Body of pancreas (tissue), 4 donors: ENCODE data around the gene FA2H. TPM values are rescaled to one million over a fixed set of nuclear protein-coding genes. Genes with fewer than 3 reads are reported as not detected.
A peak's percentile ranks its signal among the peaks of the same experiment; 100 is the strongest.

Experiments
- ATAC-seq: fragments of 150-250 bp; one replicate; pipeline ENCODE4 v1.9.1; 2016
- DNase-seq, 4 donors: peaks; one replicate each; pipeline ENCODE4 v3.0.0-alpha.2; 2019
- H3K27ac ChIP-seq, 4 donors: fragments of 200-600 bp; sonication (generic); 1 replicate in 3 of 4; 2 replicates in 1 of 4; pipeline versions ENCODE4 v1.5.1 to v1.6.1; 2016 to 2019; ENCODE audit warnings: mild to moderate bottlenecking in 1 of 4, mixed read lengths in 1 of 4, moderate library complexity in 1 of 4
- H3K27me3 ChIP-seq, 2 donors: fragments of 200-600 bp; sonication (generic); one replicate each; pipeline ENCODE4 v1.6.0; 2016; ENCODE audit warnings: mild to moderate bottlenecking in 1 of 2
- H3K36me3 ChIP-seq, 2 donors: fragments of 200-600 bp; sonication (generic); replicated peaks in 1 of 2; 2 replicates each; pipeline ENCODE4 v1.5.1; 2016; ENCODE audit warnings: low read depth in 2 of 2; ENCODE audit not compliant: insufficient read depth in 1 of 2
- H3K4me1 ChIP-seq: fragments of 200-600 bp; sonication (generic); one replicate; pipeline ENCODE4 v1.6.0; 2016
- H3K4me3 ChIP-seq, 2 donors: fragments of 200-600 bp; sonication (generic); 1 replicate in 1 of 2; 2 replicates in 1 of 2; pipeline ENCODE4 v1.5.1; 2016 to 2019
- H3K9me3 ChIP-seq, 3 donors: fragments of 200-600 bp; sonication (generic); 1 replicate in 2 of 3; 2 replicates in 1 of 3; pipeline ENCODE4 v1.5.1; 2016
- POLR2A ChIP-seq, 3 donors: fragments of 450-650 bp; IDR thresholded peaks; one replicate each; pipeline ENCODE4 v1.6.1; 2016; ENCODE audit warnings: antibody characterized with exemption in 3 of 3, mild to moderate bottlenecking in 2 of 3
- WGBS, 2 donors: methylation state at CpG; one replicate each; pipeline ENCODE4 v1.1.5; 2017; 5-methylcytosine and 5-hydroxymethylcytosine counted together
- intact Hi-C: fragments of 100-400 bp; cut with DNase I; formaldehyde crosslinking; loops from one replicate; pipeline ENCODE4 v1.15.1; 2023
- total RNA-seq, 2 donors: library from RNA; depleted of rRNA; stranded (reverse); fragments of >200 nt; gene quantifications; one replicate each; pipeline ENCODE4 v1.1.0, GENCODE V29; 2016
- TF ChIP-seq, protein P1 (sequence below), 7 experiments: fragments of 450-650 bp in 4 of 7; fragments of 200-600 bp in 3 of 7; sonication (generic) in 3 of 7; IDR thresholded peaks; one replicate each; pipeline ENCODE4 v1.5.1; 2016 to 2019; ENCODE audit warnings: antibody characterized with exemption in 7 of 7

FA2H gene
- total RNA-seq, 2 donors from 2014 or later = 3.3 to 5.4 TPM

DNA sequence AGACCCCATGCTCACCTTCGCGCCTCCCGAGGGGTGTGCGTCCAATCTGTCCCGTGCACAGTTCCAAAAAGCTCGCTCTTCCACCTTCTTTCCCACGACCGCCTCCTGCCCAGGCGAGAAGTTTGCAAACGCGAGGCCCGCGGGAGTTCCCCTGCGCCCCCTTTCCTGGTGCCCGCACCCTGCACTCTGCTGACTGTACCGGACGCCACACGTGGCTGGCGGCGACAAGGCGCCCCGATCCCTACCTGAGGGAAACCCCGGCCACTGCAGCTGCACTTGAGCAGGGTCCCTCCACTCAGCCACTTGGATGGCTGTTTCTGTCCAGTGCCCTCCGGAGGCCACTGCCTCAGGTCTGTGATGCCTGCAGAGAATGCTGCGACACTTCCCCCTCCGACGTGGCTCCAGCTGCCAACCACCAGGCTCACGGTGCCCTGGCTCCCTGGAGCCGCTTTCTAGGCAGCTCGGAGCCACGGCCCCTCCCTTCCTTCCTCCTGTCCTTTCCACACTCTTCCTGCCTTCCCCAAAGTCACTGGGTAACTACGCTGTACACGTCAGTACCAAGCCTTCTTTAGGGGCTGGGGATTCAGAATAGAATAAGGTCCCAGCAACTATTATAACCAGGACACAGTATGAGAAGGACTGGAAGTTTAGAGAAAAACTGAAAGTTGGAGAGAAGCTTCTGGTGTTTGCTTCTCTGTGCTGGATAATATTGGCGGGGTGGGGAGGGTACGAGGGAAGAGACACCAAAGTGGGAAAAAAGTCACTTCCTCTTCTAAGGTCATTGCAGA lies 74.0 kb downstream of the FA2H start, which contains the start of gene MLKL:
Gene MLKL (minus strand): TSS at position 425 of the 788 bp plus-strand sequence. CDS start 5,105 bp downstream, outside the sequence.
- H3K4me1 ChIP-seq = peaks cover 31% of the 10 kb centered on the region
- peak; percentile 68 to 80 (median 73) for DNase-seq

DNA sequence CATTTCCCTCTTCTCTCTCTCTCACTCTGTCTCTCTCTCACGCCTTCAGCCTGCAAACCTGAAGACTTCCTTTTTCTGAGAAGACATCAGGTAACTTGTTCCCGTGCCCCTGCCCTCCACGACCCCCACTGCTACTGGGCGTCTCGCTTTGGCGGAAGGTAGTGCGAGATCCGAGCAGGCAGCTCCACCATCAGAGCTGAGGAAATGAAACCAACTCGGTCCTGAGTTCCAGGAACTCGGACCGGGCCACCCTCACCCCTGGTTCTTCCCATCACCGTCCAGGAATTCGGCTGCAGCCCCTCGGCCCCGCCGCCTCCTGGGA lies 74.5 kb downstream of the FA2H start:
- peak in 1 of 4 donors; percentile 34 for DNase-seq
- peaks cover 0 to 2% of the 10 kb centered on the region in 2 donors for H3K36me3 ChIP-seq
- H3K9me3 ChIP-seq = no peaks in the 10 kb centered on the region
- intact Hi-C loops = loop anchor here (10.0 kb wide), 1 partner anchor 415 kb away; the partner anchor contains the start of gene LDHD
- WGBS, 2 donors = 2 to 3% methylated on average over 16 of the region's 16 CpGs
- TF ChIP-seq, protein P1, sequence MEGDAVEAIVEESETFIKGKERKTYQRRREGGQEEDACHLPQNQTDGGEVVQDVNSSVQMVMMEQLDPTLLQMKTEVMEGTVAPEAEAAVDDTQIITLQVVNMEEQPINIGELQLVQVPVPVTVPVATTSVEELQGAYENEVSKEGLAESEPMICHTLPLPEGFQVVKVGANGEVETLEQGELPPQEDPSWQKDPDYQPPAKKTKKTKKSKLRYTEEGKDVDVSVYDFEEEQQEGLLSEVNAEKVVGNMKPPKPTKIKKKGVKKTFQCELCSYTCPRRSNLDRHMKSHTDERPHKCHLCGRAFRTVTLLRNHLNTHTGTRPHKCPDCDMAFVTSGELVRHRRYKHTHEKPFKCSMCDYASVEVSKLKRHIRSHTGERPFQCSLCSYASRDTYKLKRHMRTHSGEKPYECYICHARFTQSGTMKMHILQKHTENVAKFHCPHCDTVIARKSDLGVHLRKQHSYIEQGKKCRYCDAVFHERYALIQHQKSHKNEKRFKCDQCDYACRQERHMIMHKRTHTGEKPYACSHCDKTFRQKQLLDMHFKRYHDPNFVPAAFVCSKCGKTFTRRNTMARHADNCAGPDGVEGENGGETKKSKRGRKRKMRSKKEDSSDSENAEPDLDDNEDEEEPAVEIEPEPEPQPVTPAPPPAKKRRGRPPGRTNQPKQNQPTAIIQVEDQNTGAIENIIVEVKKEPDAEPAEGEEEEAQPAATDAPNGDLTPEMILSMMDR (IDR thresholded peaks at IDR 0.05) = no peak
- no peak for TF ChIP-seq POLR2A (IDR thresholded peaks at IDR 0.05)
- H3K27ac ChIP-seq = peak overlapping the region; percentile 10 to 93 (median 90)
- no peaks in the 10 kb centered on the region for H3K27me3 ChIP-seq
- peaks cover 31% of the 10 kb centered on the region for H3K4me1 ChIP-seq
- peak overlapping the region; percentile 73 to 80 for H3K4me3 ChIP-seq
- ATAC-seq = peak; percentile 10

More for the DNA sequence above, 74.0 kb downstream of the FA2H start, which contains the start of gene MLKL:
- H3K27me3 ChIP-seq = no peaks in the 10 kb centered on the region
- H3K9me3 ChIP-seq = no peaks in the 10 kb centered on the region
- peak within 1 kb of the TSS; percentile 10 to 93 (median 90) for H3K27ac ChIP-seq
- H3K4me3 ChIP-seq = peak within 1 kb of the TSS; percentile 73 to 80
- TF ChIP-seq, protein P1 (IDR thresholded peaks at IDR 0.05) = peak in 2 of 7 experiments; percentile 22 to 26
- peak; percentile 59 to 86 (median 81) for TF ChIP-seq POLR2A (IDR thresholded peaks at IDR 0.05)
- WGBS, 2 donors = 0 to 7% methylated on average over 27 to 35 of the region's 35 CpGs
- no peaks in the 10 kb centered on the region for H3K36me3 ChIP-seq
- ATAC-seq = peak; percentile 69
- intact Hi-C loops = loop anchor here (10.0 kb wide), 1 partner anchor 414 kb away; the partner anchor contains the start of gene LDHD

DNA sequence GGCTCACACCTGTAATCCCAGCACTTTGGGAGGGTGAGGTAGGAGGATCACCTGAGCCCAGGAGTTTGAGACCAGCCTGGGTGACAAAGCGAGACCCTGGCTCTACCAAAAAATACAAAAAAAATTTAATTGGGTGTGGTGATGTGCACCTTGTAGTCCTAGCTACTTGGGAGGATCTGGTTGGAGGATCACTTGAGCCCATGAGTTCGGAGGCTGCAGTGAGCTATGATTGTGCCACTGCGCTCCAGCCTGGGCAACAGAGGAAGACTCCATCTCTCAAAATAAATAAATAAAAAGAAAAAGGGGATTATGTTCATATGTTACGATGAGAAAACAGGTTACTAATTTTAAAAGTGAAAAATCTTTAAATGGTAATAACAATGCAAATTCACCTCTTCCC lies 75.0 kb downstream of the FA2H start:
- DNase-seq (no peak), ATAC-seq (no peak)
- H3K27me3 ChIP-seq = no peaks in the 10 kb centered on the region
- peaks cover 31% of the 10 kb centered on the region for H3K4me1 ChIP-seq
- peak overlapping the region in 1 of 2 donors; percentile 80 for H3K4me3 ChIP-seq
- peak overlapping the region in 2 of 4 donors; percentile 90 to 91 for H3K27ac ChIP-seq
- TF ChIP-seq, protein P1 (IDR thresholded peaks at IDR 0.05) = no peak
- TF ChIP-seq POLR2A (IDR thresholded peaks at IDR 0.05) = no peak
- H3K9me3 ChIP-seq = no peaks in the 10 kb centered on the region
- intact Hi-C loops = loop anchor here (10.0 kb wide), 1 partner anchor 415 kb away; the partner anchor contains the start of gene LDHD
- peaks cover 0 to 4% of the 10 kb centered on the region in 2 donors for H3K36me3 ChIP-seq
- WGBS, 2 donors = 56 to 62% methylated on average over 4 of the region's 4 CpGs

DNA sequence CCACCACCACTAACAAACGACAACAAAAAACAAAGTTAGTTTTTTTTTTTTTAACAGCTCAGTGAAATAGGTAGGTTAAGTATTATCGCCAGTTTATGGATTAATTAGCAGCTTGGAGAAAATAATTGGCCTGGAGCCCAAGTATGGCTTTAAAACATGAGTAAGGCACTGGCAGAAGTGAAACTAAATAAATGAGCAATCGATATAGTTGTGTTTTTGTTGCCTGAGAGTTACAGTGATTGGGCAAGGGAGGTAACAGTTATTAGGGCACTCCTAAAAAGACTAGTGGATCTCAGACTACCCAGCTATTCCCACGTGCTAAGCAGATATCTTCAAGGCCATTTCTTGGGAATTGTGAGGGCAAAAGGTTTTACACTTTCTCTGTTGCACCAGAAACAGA lies 76.4 kb downstream of the FA2H start:
- TF ChIP-seq, protein P1 (IDR thresholded peaks at IDR 0.05) = no peak
- TF ChIP-seq POLR2A (IDR thresholded peaks at IDR 0.05) = no peak
- H3K9me3 ChIP-seq = no peaks in the 10 kb centered on the region
- WGBS, 2 donors = 17 to 27% methylated on average over 4 of the region's 4 CpGs
- DNase-seq = no peak
- peaks cover 31% of the 10 kb centered on the region for H3K4me1 ChIP-seq
- H3K27me3 ChIP-seq = no peaks in the 10 kb centered on the region
- H3K36me3 ChIP-seq = peaks cover 0 to 4% of the 10 kb centered on the region in 2 donors
- no peak overlapping the region for H3K4me3 ChIP-seq
- no peak for ATAC-seq
- H3K27ac ChIP-seq = peak overlapping the region in 3 of 4 donors; percentile 51 to 71 (median 55)
- intact Hi-C loops = no loop called here
